ENCODE data around the gene IGF2R. TPM values are rescaled to one million over a fixed set of nuclear protein-coding genes. Genes with fewer than 3 reads are reported as not detected.

Gene IGF2R
- total and polyA plus RNA-seq, 2 donors (not counting 1 experiment from before 2014, with no cell fraction given) = 9.5 to 53.3 TPM

DNA sequence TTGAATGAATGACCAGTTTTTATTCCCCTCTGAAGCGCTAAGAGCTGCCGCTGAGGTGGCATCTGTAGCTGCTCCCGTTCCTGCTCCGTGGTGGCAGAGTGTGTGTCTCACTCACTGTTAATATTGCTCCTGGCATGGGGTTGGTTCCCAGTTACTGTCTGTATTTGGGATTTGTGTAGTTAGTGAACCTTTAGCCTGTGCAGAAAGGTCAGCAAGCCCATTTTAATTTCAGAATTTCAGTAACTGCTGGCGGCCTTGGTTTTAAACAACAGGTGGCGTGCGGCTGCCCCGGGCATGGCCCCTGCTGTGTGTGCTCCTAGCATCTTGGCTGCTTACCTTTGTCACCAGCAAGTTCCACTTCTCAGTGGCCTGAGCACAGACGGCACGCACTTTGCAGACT is 98.7 kb downstream of the IGF2R start:
- H3K27me3 Mint-ChIP-seq = no peaks in the 10 kb centered on the region
- H3K9me3 Mint-ChIP-seq (ENCODE audit: insufficient read depth) = no peaks in the 10 kb centered on the region

DNA sequence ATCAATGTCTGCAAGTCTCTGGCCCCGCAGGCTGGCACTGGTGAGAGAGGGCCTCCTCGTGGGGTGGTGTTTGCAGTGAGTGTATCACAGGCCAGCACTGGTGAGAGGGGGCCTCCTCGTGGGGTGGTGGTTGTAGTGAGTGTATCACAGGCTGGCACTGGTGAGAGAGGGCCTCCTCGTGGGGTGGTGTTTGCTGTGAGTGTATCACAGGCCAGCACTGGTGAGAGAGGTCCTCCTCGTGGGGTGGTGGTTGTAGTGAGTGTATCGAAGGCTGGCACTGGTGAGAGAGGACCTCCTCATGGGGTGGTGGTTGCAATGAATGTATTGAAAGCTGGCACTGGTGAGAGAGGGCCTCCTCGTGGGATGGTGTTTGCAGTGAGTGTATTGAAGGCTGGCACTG is 99.5 kb downstream of the IGF2R start:
- H3K36me3 ChIP-seq (replicated peaks in 1 of 2; ENCODE audit: control extremely low read depth in 1 of 2, control insufficient read depth in 1 of 2, extremely low read depth in 1 of 2, insufficient read depth in 2 of 2, low read length in 1 of 2) = peaks cover 4 to 54% of the 10 kb centered on the region in 2 experiments
- no peak for TF ChIP-seq EZH2 (IDR thresholded peaks at IDR 0.05; ENCODE audit: borderline replicate concordance, insufficient read depth, low read depth, low read length, poor library complexity, severe bottlenecking)
- TF ChIP-seq, protein P1, sequence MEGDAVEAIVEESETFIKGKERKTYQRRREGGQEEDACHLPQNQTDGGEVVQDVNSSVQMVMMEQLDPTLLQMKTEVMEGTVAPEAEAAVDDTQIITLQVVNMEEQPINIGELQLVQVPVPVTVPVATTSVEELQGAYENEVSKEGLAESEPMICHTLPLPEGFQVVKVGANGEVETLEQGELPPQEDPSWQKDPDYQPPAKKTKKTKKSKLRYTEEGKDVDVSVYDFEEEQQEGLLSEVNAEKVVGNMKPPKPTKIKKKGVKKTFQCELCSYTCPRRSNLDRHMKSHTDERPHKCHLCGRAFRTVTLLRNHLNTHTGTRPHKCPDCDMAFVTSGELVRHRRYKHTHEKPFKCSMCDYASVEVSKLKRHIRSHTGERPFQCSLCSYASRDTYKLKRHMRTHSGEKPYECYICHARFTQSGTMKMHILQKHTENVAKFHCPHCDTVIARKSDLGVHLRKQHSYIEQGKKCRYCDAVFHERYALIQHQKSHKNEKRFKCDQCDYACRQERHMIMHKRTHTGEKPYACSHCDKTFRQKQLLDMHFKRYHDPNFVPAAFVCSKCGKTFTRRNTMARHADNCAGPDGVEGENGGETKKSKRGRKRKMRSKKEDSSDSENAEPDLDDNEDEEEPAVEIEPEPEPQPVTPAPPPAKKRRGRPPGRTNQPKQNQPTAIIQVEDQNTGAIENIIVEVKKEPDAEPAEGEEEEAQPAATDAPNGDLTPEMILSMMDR (IDR thresholded peaks at IDR 0.05) = no peak
- intact Hi-C loops (cut with micrococcal nuclease) = loop anchor here (5.0 kb wide), 1 partner anchor 86 kb away; no protein-coding TSS in a partner anchor
- Mint-ChIP-seq H3K9me3 (ENCODE audit: insufficient read depth) (no peaks in the 10 kb centered on the region), H3K4me3 (peak overlapping the region; percentile 68), H3K27ac (no peak overlapping the region), H3K4me1 (peaks cover 39% of the 10 kb centered on the region), H3K27me3 (no peaks in the 10 kb centered on the region)
- 90% methylated on average over 6 of the region's 7 CpGs for WGBS (ENCODE audit: insufficient coverage)
- H4K20me1 ChIP-seq (ENCODE audit: control insufficient read depth, insufficient read depth, low read length, poor library complexity, severe bottlenecking) = no peaks in the 10 kb centered on the region
- peak overlapping the region; percentile 69 for H3K4me2 ChIP-seq (replicated peaks; ENCODE audit: low read depth, low read length, poor library complexity, severe bottlenecking)
- H2AFZ ChIP-seq (ENCODE audit: insufficient read depth, low read depth, low read length, poor library complexity, severe bottlenecking) = no peak overlapping the region
- peaks cover 29 to 48% of the 10 kb centered on the region in 2 donors for H3K4me1 ChIP-seq (ENCODE audit: control insufficient read depth in 2 of 2, insufficient read depth in 2 of 2, low read length in 2 of 2)
- no peaks in the 10 kb centered on the region for H3K27me3 ChIP-seq (replicated peaks in 1 of 4; ENCODE audit: control extremely low read depth in 1 of 4, control insufficient read depth in 3 of 4, insufficient read depth in 4 of 4, low read length in 3 of 4)
- DNase-seq (no peak), ATAC-seq (ENCODE audit: low read depth) (no peak)
- no peak overlapping the region for H3K4me3 ChIP-seq (ENCODE audit: control extremely low read depth in 1 of 5, extremely low read depth in 1 of 5, insufficient read depth in 1 of 5, low read depth in 2 of 5, low read length in 4 of 5)
- peaks cover 0 to 6% (median 0%) of the 10 kb centered on the region in 3 donors for H3K9me3 ChIP-seq (ENCODE audit: control extremely low read depth in 1 of 3, control insufficient read depth in 2 of 3, insufficient read depth in 1 of 3, low read length in 2 of 3)
- H3K79me2 ChIP-seq (ENCODE audit: control insufficient read depth, insufficient read depth, low read length) = no peaks in the 10 kb centered on the region
- ChIA-PET CTCF (no interaction called here), POLR2A (no interaction called here)
- H3K27ac ChIP-seq (ENCODE audit: low read length in 2 of 2) = no peak overlapping the region
- peak overlapping the region; percentile 27 for H3K9ac ChIP-seq (ENCODE audit: low read length)

More for the DNA sequence above, 98.7 kb downstream of the IGF2R start:
- Histone ChIP-seq H3K9ac (ENCODE audit: low read length) (no peak overlapping the region), H3K4me2 (replicated peaks; ENCODE audit: low read depth, low read length, poor library complexity, severe bottlenecking) (no peak overlapping the region), H3K27me3 (replicated peaks in 1 of 4; ENCODE audit: control extremely low read depth in 1 of 4, control insufficient read depth in 3 of 4, insufficient read depth in 4 of 4, low read length in 3 of 4) (no peaks in the 10 kb centered on the region), H2AFZ (ENCODE audit: insufficient read depth, low read depth, low read length, poor library complexity, severe bottlenecking) (no peak overlapping the region), H3K36me3 (replicated peaks in 1 of 2; ENCODE audit: control extremely low read depth in 1 of 2, control insufficient read depth in 1 of 2, extremely low read depth in 1 of 2, insufficient read depth in 2 of 2, low read length in 1 of 2) (peaks cover 4 to 52% of the 10 kb centered on the region in 2 experiments), H3K79me2 (ENCODE audit: control insufficient read depth, insufficient read depth, low read length) (no peaks in the 10 kb centered on the region), H3K27ac (ENCODE audit: low read length in 2 of 2) (no peak overlapping the region), H3K4me1 (ENCODE audit: control insufficient read depth in 2 of 2, insufficient read depth in 2 of 2, low read length in 2 of 2) (peaks cover 29 to 48% of the 10 kb centered on the region in 2 donors), H4K20me1 (ENCODE audit: control insufficient read depth, insufficient read depth, low read length, poor library complexity, severe bottlenecking) (no peaks in the 10 kb centered on the region), H3K9me3 (ENCODE audit: control extremely low read depth in 1 of 3, control insufficient read depth in 2 of 3, insufficient read depth in 1 of 3, low read length in 2 of 3) (peaks cover 0 to 6% (median 0%) of the 10 kb centered on the region in 3 donors), H3K4me3 (ENCODE audit: control extremely low read depth in 1 of 5, extremely low read depth in 1 of 5, insufficient read depth in 1 of 5, low read depth in 2 of 5, low read length in 4 of 5) (no peak overlapping the region)
- intact Hi-C loops (cut with micrococcal nuclease) = loop anchor here (5.0 kb wide), 1 partner anchor 85 kb away; no protein-coding TSS in a partner anchor
- Mint-ChIP-seq H3K4me3 (no peak overlapping the region), H3K4me1 (peaks cover 39% of the 10 kb centered on the region), H3K27ac (no peak overlapping the region)
- TF ChIP-seq, protein P1 (IDR thresholded peaks at IDR 0.05) = no peak
- no peak for TF ChIP-seq EZH2 (IDR thresholded peaks at IDR 0.05; ENCODE audit: borderline replicate concordance, insufficient read depth, low read depth, low read length, poor library complexity, severe bottlenecking)
- 99% methylated on average over 8 of the region's 10 CpGs for WGBS (ENCODE audit: insufficient coverage)
- DNase-seq = no peak
- POLR2A ChIA-PET = no interaction called here
- CTCF ChIA-PET = no interaction called here
- no peak for ATAC-seq (ENCODE audit: low read depth)
